ENCODE measurements around the gene COG2. TPM values are rescaled to one million over a fixed set of nuclear protein-coding genes. Genes with fewer than 3 reads are reported as not detected.
"Not testable (repeated sequence)": the region's sequence is repeated elsewhere in the genome, so short reads cannot be mapped to it uniquely, and the experiment has no call there.

COG2 gene
- total RNA-seq, 2 experiments from 2014 or later, result 27.1 to 27.3 TPM

DNA sequence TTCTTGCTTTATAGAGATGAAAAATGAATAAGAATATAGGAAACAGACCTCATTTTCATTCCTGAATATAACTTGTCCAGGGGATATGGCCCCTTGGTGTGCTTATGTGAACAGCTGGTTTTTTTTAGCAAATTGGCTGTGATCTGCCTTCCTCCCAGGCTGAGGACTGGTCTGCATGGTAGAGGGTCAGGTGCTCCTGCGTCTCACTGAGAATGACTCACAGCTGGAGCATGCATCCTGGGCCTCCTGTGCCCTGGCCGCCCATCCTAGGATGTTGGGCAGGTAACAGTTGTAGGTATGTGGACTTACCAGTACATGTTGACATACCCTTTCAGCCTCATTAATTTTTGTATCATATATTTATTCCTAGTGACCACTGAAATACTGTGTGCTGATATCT lies 41.9 kb downstream of the COG2 start:
- H3K9me3 Mint-ChIP-seq, result no peaks in the 10 kb centered on the region
- H3K27me3 Mint-ChIP-seq, result no peaks in the 10 kb centered on the region
- peaks cover 3% of the 10 kb centered on the region for H3K4me1 Mint-ChIP-seq
- no peak for DNase-seq
- no peak overlapping the region for H3K4me3 Mint-ChIP-seq
- no peak overlapping the region for H3K27ac Mint-ChIP-seq
- ChIA-PET CTCF (no interaction called here), POLR2A (no interaction called here)
- H3K36me3 Mint-ChIP-seq (ENCODE audit: low read depth), result peaks cover 32% of the 10 kb centered on the region

DNA sequence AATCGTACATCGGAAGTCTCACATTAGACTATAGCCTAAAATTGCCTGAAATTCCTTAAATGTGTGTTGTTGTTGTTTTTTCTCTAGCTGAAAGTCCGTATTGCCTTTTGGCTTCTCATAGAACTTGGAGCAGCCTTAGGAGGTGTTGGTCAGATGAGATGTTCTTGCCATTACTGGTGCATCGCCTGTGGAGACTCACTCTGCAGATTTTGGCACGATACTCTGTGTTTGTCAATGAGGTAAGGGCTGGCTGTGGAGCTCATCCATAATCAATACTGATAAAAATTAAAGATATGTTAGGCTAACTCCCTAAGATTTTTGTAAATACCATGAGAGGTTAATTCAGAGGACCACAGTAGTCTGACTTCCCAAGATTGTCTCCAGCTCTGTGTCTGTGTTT lies 42.7 kb downstream of the COG2 start:
- Mint-ChIP-seq H3K27me3 (no peaks in the 10 kb centered on the region), H3K4me3 (no peak overlapping the region), H3K27ac (no peak overlapping the region), H3K36me3 (ENCODE audit: low read depth) (peaks cover 33% of the 10 kb centered on the region), H3K4me1 (peaks cover 3% of the 10 kb centered on the region), H3K9me3 (no peaks in the 10 kb centered on the region)
- DNase-seq, result no peak
- ChIA-PET CTCF (no interaction called here), POLR2A (no interaction called here)

DNA sequence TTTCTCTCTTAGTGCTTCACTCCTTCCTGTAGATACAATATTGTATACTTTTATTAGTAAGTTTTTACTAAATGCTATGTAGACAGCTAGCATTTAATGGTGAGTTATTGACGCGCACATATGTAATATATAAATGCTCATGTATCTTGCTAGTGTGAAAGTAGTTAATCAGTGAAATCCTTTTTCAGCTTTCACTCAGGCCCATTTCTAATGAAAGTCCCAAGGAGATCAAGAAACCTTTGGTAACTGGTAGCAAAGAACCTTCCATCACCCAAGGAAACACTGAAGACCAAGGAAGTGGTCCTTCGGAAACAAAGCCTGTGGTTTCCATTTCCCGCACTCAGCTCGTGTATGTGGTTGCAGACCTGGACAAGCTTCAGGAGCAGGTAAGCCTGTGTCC lies 44.5 kb downstream of the COG2 start:
- Mint-ChIP-seq H3K27me3 (no peaks in the 10 kb centered on the region), H3K4me1 (no peaks in the 10 kb centered on the region)

DNA sequence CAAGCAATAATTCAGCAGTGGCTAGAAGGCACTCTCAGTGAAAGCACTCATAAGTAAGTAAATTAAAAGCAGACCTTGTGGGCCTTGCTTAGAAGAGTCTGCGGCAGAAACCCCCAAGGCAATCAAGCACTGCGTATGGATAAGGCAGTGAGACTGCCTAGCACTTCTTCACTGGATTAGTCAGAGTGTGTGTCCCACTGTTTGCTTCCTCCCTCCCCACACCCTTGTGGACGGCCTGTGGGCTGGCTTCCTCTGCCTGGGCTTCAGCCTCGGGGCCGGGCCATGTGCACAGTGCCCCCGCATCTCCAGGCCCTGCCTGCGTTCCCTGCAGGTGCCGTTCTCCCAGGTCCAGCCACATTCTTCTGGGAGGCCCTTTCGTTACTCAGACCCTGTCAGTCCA lies 47.8 kb downstream of the COG2 start:
- Mint-ChIP-seq H3K9me3 (no peaks in the 10 kb centered on the region), H3K4me3 (no peak overlapping the region), H3K36me3 (ENCODE audit: low read depth) (peaks cover 36% of the 10 kb centered on the region), H3K27me3 (no peaks in the 10 kb centered on the region), H3K4me1 (peaks cover 2% of the 10 kb centered on the region), H3K27ac (no peak overlapping the region)
- ChIA-PET POLR2A (no interaction called here), CTCF (no interaction called here)
- no peak for DNase-seq

More for the DNA sequence above, 44.5 kb downstream of the COG2 start:
- CTCF ChIA-PET, result no interaction called here
- Mint-ChIP-seq H3K9me3 (no peaks in the 10 kb centered on the region), H3K4me3 (no peak overlapping the region), H3K27ac (no peak overlapping the region), H3K36me3 (ENCODE audit: low read depth) (peaks cover 40% of the 10 kb centered on the region)
- no peak for DNase-seq
- POLR2A ChIA-PET, result no interaction called here

DNA sequence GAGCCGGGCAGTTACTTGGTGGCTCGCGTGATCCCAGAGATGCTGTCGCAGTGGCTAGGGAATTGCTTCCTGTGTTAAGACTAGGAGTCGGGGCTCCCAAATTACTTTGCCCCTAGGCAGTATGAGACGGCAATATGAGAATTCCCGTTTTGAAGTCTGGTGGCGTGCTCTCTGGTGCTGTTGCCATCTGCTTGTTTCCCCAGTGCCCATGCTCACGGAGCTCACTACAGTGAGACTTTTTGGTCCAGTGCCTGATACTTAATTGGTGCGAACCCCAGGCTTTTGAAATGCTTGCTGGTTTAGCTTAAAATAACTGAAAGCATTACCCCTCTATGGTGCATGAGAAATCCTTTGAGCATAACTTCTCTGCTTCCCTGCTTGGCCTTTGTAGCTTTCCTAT lies 49.3 kb downstream of the COG2 start:
- H3K27ac Mint-ChIP-seq, result no peak overlapping the region
- H3K4me3 Mint-ChIP-seq, result no peak overlapping the region
- CTCF ChIA-PET, result no interaction called here
- peaks cover 2% of the 10 kb centered on the region for H3K4me1 Mint-ChIP-seq
- no peaks in the 10 kb centered on the region for H3K27me3 Mint-ChIP-seq
- POLR2A ChIA-PET, result no interaction called here
- H3K9me3 Mint-ChIP-seq, result no peaks in the 10 kb centered on the region
- DNase-seq, result no peak
- H3K36me3 Mint-ChIP-seq (ENCODE audit: low read depth), result peaks cover 28% of the 10 kb centered on the region

GRCh38 chr1:230693221-230693620 lies 50.9 kb downstream of the COG2 start:
- Mint-ChIP-seq H3K36me3 (ENCODE audit: low read depth) (peaks cover 24% of the 10 kb centered on the region), H3K27ac (no peak overlapping the region), H3K4me3 (no peak overlapping the region), H3K27me3 (no peaks in the 10 kb centered on the region), H3K4me1 (peaks cover 2% of the 10 kb centered on the region), H3K9me3 (no peaks in the 10 kb centered on the region)
- ChIA-PET CTCF (no interaction called here), POLR2A (no interaction called here)
- no peak for DNase-seq

GRCh38 chr1:230693777-230694176 lies 51.5 kb downstream of the COG2 start:
- POLR2A ChIA-PET, result no interaction called here
- no peak for DNase-seq
- H3K9me3 Mint-ChIP-seq, result no peaks in the 10 kb centered on the region
- no peak overlapping the region for H3K27ac Mint-ChIP-seq
- CTCF ChIA-PET, result no interaction called here
- H3K4me3 Mint-ChIP-seq, result no peak overlapping the region
- H3K4me1 Mint-ChIP-seq, result peaks cover 2% of the 10 kb centered on the region
- H3K36me3 Mint-ChIP-seq (ENCODE audit: low read depth), result peaks cover 22% of the 10 kb centered on the region
- H3K27me3 Mint-ChIP-seq, result no peaks in the 10 kb centered on the region

GRCh38 chr1:230694464-230694863 lies 52.2 kb downstream of the COG2 start:
- Mint-ChIP-seq H3K4me3 (no peak overlapping the region), H3K27ac (no peak overlapping the region), H3K27me3 (no peaks in the 10 kb centered on the region), H3K4me1 (peaks cover 2% of the 10 kb centered on the region), H3K36me3 (ENCODE audit: low read depth) (peaks cover 21% of the 10 kb centered on the region), H3K9me3 (no peaks in the 10 kb centered on the region)
- POLR2A ChIA-PET, result no interaction called here
- no peak for DNase-seq
- CTCF ChIA-PET, result no interaction called here

- Mint-ChIP-seq H3K9me3 (no peaks in the 10 kb centered on the region), H3K4me1 (peaks cover 2% of the 10 kb centered on the region), H3K27me3 (peaks cover 2% of the 10 kb centered on the region), H3K27ac (no peak overlapping the region), H3K4me3 (no peak overlapping the region), H3K36me3 (ENCODE audit: low read depth) (peaks cover 16% of the 10 kb centered on the region)
- CTCF ChIA-PET, result no interaction called here
- POLR2A ChIA-PET, result no interaction called here
- no peak for DNase-seq
Observed at GRCh38 chr1:230694991-230695390, 52.7 kb downstream of the COG2 start.

DNA sequence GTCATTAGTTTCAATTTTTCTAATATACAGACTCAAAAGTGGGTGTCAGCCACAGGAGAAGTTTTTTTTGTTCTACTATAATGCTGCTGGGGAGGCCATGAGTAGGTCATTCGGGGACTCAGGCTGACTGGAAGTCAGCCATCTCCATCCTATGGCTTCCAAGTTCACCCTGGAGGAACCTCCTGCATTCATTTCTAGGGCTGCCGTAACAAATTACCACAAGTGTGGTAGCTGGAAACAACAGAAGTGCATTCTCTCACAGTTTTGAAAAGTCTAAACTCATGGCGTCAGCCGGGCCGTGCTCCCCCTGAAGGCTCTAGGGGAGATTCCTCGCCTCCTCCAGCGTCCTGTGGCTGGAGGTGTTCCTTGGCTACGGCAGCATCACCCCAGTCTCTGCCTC lies 53.9 kb downstream of the COG2 start:
- no peak for DNase-seq
- ChIA-PET CTCF (no interaction called here), POLR2A (no interaction called here)
- Mint-ChIP-seq H3K4me3 (no peak overlapping the region), H3K9me3 (no peaks in the 10 kb centered on the region), H3K27me3 (peaks cover 2% of the 10 kb centered on the region), H3K4me1 (peaks cover 2% of the 10 kb centered on the region), H3K36me3 (ENCODE audit: low read depth) (peaks cover 11% of the 10 kb centered on the region), H3K27ac (no peak overlapping the region)

DNA sequence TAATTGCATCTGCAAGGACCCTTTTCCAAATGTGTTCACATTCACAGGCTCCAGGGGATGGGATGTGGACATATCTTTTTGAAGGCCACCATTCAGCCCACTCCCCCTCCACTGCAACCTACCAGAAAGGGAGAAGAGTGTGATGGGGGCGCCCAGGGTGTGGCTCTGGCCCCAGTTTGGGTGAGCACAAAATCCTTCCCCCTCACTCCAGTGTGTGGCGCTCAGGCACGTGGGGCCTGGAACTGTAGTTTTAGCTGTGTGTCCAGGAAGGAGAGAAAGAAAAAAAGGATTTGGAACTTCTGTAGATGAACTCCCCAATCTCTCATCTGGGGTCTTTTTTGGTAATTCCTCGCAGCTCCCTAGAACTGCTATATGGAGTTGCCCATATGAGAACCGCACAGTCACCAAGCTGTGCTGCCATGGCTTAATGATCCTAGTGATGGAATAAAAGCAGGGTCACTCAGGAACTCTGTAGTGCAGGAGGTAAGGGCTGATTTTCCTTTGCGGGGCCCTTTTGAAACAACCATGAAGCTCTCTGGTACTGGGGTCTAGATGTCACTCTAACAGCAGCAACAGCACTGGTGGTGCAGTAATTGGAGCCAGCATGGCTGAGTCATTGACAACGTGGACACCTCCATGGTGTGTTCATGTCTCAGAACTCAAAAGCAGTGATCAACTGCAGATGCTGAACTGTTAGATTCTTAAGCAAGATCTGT lies 54.6 kb downstream of the COG2 start:
- H3K27me3 Mint-ChIP-seq, result peaks cover 2% of the 10 kb centered on the region
- no peak overlapping the region for H3K27ac Mint-ChIP-seq
- no peaks in the 10 kb centered on the region for H3K9me3 Mint-ChIP-seq
- POLR2A ChIA-PET, result no interaction called here
- H3K4me3 Mint-ChIP-seq, result no peak overlapping the region
- H3K4me1 Mint-ChIP-seq, result peaks cover 2% of the 10 kb centered on the region
- CTCF ChIA-PET, result interaction anchor here (0.7 kb wide), 1 partner anchor 340 kb away, joined by 4 read pairs; no protein-coding TSS in a partner anchor
- H3K36me3 Mint-ChIP-seq (ENCODE audit: low read depth), result peaks cover 4% of the 10 kb centered on the region
- no peak for DNase-seq

DNA sequence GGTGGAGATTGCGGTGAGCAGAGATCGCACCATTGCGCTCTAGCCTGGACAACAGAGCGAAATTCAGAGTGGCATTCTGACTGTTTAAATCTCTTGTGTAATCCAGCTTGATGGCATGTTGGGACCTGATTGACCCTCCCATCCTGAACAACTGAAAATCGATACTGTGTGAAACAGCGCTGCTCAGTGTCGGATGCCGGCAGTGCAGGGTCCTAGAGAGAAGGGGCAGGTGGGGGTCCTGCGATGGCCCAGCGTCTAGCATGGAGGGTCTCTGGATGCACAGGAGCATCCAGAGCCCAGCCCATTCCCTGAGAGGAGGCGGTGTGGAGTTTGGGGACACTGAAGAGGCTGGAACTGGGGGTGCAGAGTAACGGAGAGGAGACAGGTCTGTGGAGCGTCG lies 55.8 kb downstream of the COG2 start:
- DNase-seq, result no peak
- CTCF ChIA-PET, result no interaction called here
- POLR2A ChIA-PET, result no interaction called here
- no peak overlapping the region for H3K4me3 Mint-ChIP-seq
- H3K4me1 Mint-ChIP-seq, result peaks cover 2% of the 10 kb centered on the region
- H3K36me3 Mint-ChIP-seq (ENCODE audit: low read depth), result no peaks in the 10 kb centered on the region
- H3K27me3 Mint-ChIP-seq, result peaks cover 2% of the 10 kb centered on the region
- H3K9me3 Mint-ChIP-seq, result no peaks in the 10 kb centered on the region
- no peak overlapping the region for H3K27ac Mint-ChIP-seq

GRCh38 chr1:230698964-230699363 lies 56.7 kb downstream of the COG2 start:
- POLR2A ChIA-PET; CTCF ChIA-PET; H3K9me3 Mint-ChIP-seq; H3K36me3 Mint-ChIP-seq (ENCODE audit: low read depth); H3K27me3 Mint-ChIP-seq; DNase-seq; H3K4me1 Mint-ChIP-seq; H3K27ac Mint-ChIP-seq; H3K4me3 Mint-ChIP-seq: not testable (repeated sequence)

GRCh38 chr1:230699716-230700115 lies 57.4 kb downstream of the COG2 start:
- Mint-ChIP-seq H3K36me3 (ENCODE audit: low read depth) (no peaks in the 10 kb centered on the region), H3K27ac (no peak overlapping the region), H3K4me3 (no peak overlapping the region), H3K4me1 (no peaks in the 10 kb centered on the region), H3K27me3 (peaks cover 2% of the 10 kb centered on the region), H3K9me3 (no peaks in the 10 kb centered on the region)
- CTCF ChIA-PET, result no interaction called here
- DNase-seq, result no peak
- POLR2A ChIA-PET, result no interaction called here
